HCT116 (cell line): ENCODE results near the gene MFRP. TPM values are rescaled to one million over a fixed set of nuclear protein-coding genes. Genes with fewer than 3 reads are reported as not detected.

ENCODE experiments used
- ATAC-seq: fragments of 200-7000 bp; cut with Tn5 transposase; 2 replicates; pipeline ENCODE4 v1.9.1; 2020; ENCODE audit warnings: mild to moderate bottlenecking, moderate library complexity
- BruUV-seq: library from RNA; stranded (reverse); fragments of 400-500 nt; replicated peaks from 2 replicates; lab custom pipeline; 2021; lab: Mats Ljungman, UMichigan
- CTCF ChIA-PET: fragments of 300-600 bp; sonication (Branson Sonifier 250); formaldehyde crosslinking; loops from one replicate; lab custom pipeline; 2021; ENCODE audit warnings: antibody characterized with exemption; lab: Charles Lee
- POLR2A ChIA-PET: fragments of 300-600, 350-600 bp; sonication (Branson Sonifier 250); formaldehyde crosslinking; loops from one replicate; lab custom pipeline; 2021; ENCODE audit warnings: antibody characterized with exemption; lab: Charles Lee
- RAD21 ChIA-PET, 2 experiments: fragments of 300-600 bp; sonication (Branson Sonifier 250); formaldehyde crosslinking; loops; one replicate each; lab custom pipeline; 2023; ENCODE audit warnings: low total read pairs in 2 of 2; ENCODE audit not compliant: uncharacterized antibody in 2 of 2, unreplicated experiment in 2 of 2, low non-redundant PET in 1 of 2; lab: Charles Lee
- DNase-seq: peaks from one replicate; pipeline ENCODE4 v3.0.0-alpha.2; 2010; ENCODE audit warnings: low read depth, low spot score
- H2AFZ ChIP-seq: fragments of 200-600 bp; shearing (Covaris generic), sonication (generic); 2 replicates; pipeline ENCODE4 v1.6.1; 2017; ENCODE audit warnings: low read depth, mixed run types, mixed read lengths, antibody characterized with exemption, low read length; ENCODE audit not compliant: poor library complexity, severe bottlenecking
- H3K27ac ChIP-seq: 2 replicates; pipeline ENCODE4 v1.5.1; 2012; ENCODE audit warnings: low read depth, low read length
- H3K27me3 ChIP-seq: fragments of 200-600 bp; sonication (generic); 2 replicates; pipeline ENCODE4 v1.6.1; 2016; ENCODE audit warnings: mixed run types, low read length, mixed read lengths; ENCODE audit not compliant: insufficient read depth
- H3K36me3 ChIP-seq, 2 experiments: fragments of 200-500 bp in 1 of 2; fragments of 200-600 bp in 1 of 2; sonication (Bioruptor generic) in 1 of 2; sonication (generic) in 1 of 2; 2 replicates each; pipeline versions ENCODE4 v1.5.1 to v1.6.1; 2014 to 2016; ENCODE audit warnings: low read length in 2 of 2, inconsistent platforms in 1 of 2, mixed read lengths in 1 of 2, mixed run types in 1 of 2; ENCODE audit not compliant: insufficient read depth in 2 of 2, control insufficient read depth in 1 of 2
- H3K4me1 ChIP-seq, 2 experiments: fragments of 200-600 bp in 1 of 2; sonication (generic) in 1 of 2; 2 replicates each; pipeline versions ENCODE4 v1.5.1 to v1.6.1; 2012 to 2017; ENCODE audit warnings: low read length in 2 of 2, inconsistent platforms in 1 of 2, mild to moderate bottlenecking in 1 of 2, mixed read lengths in 1 of 2, mixed run types in 1 of 2, moderate library complexity in 1 of 2; ENCODE audit not compliant: insufficient read depth in 2 of 2, control insufficient read depth in 1 of 2
- H3K4me2 ChIP-seq: fragments of 200-600 bp; sonication (generic); 2 replicates; pipeline ENCODE4 v1.6.1; 2017; ENCODE audit warnings: mixed run types, low read length, mixed read lengths
- H3K4me3 ChIP-seq, 2 experiments: fragments of 200-600 bp in 1 of 2; sonication (generic) in 1 of 2; replicated peaks in 1 of 2; 2 replicates each; pipeline ENCODE4 v1.5.1; 2011 to 2016; ENCODE audit warnings: low read length in 2 of 2, control low read depth in 1 of 2, low read depth in 1 of 2, mild to moderate bottlenecking in 1 of 2, mixed read lengths in 1 of 2, mixed run types in 1 of 2
- H3K79me2 ChIP-seq: fragments of 200-600 bp; sonication (generic); 2 replicates; pipeline ENCODE4 v1.6.1; 2017; ENCODE audit warnings: mild to moderate bottlenecking, mixed run types, low read length, moderate library complexity, mixed read lengths; ENCODE audit not compliant: insufficient read depth
- H3K9ac ChIP-seq: fragments of 200-600 bp; sonication (generic); 2 replicates; pipeline ENCODE4 v1.6.1; 2016; ENCODE audit warnings: low read length, mixed read lengths
- H3K9me2 ChIP-seq: fragments of 200-600 bp; sonication (generic), shearing (Covaris generic); 2 replicates; pipeline ENCODE4 v1.6.1; 2017; ENCODE audit warnings: mixed run types, mild to moderate bottlenecking, moderate library complexity; ENCODE audit not compliant: insufficient read depth
- H3K9me3 ChIP-seq, 2 experiments: fragments of 200-500 bp in 1 of 2; fragments of 200-600 bp in 1 of 2; sonication (Bioruptor generic) in 1 of 2; sonication (generic) in 1 of 2; 2 replicates each; pipeline ENCODE4 v1.6.1; 2014 to 2017; ENCODE audit warnings: low read length in 2 of 2, mixed read lengths in 2 of 2, inconsistent platforms in 1 of 2, low read depth in 1 of 2, mild to moderate bottlenecking in 1 of 2, mixed run types in 1 of 2, moderate library complexity in 1 of 2; ENCODE audit not compliant: control insufficient read depth in 1 of 2, insufficient read depth in 1 of 2
- H4K20me1 ChIP-seq: fragments of 200-600 bp; sonication (generic), shearing (Covaris generic); 2 replicates; pipeline ENCODE4 v1.6.1; 2017; ENCODE audit warnings: mixed run types, mild to moderate bottlenecking, moderate library complexity; ENCODE audit not compliant: insufficient read depth
- ELF1 ChIP-seq: IDR thresholded peaks from 2 replicates; pipeline ENCODE4 v1.6.1; 2012; ENCODE audit warnings: low read depth, borderline replicate concordance
- FOSL1 ChIP-seq: IDR thresholded peaks from 2 replicates; pipeline ENCODE4 v1.6.1; 2012; ENCODE audit warnings: low read depth
- POLR2A ChIP-seq: IDR thresholded peaks from 2 replicates; pipeline ENCODE4 v1.7.0; 2011; ENCODE audit warnings: borderline replicate concordance; ENCODE audit not compliant: insufficient read depth, insufficient read length; ENCODE audit errors: extremely low read depth
- RAD21 ChIP-seq: IDR thresholded peaks from 2 replicates; pipeline ENCODE4 v1.6.1; 2012; ENCODE audit warnings: low read depth, mild to moderate bottlenecking
- SIN3A ChIP-seq: IDR thresholded peaks from 2 replicates; pipeline ENCODE4 v1.6.1; 2012; ENCODE audit warnings: low read depth
- SRF ChIP-seq: IDR thresholded peaks from 2 replicates; pipeline ENCODE4 v1.6.1; 2012; ENCODE audit warnings: low read depth
- YY1 ChIP-seq: IDR thresholded peaks from 2 replicates; pipeline ENCODE4 v1.6.1; 2011; ENCODE audit warnings: low read length, low read depth, moderate library complexity, mild to moderate bottlenecking; ENCODE audit not compliant: insufficient replicate concordance; ENCODE audit errors: extremely low read depth
- ZBTB33 ChIP-seq: IDR thresholded peaks from 2 replicates; pipeline ENCODE4 v1.6.1; 2011; ENCODE audit warnings: mild to moderate bottlenecking, low read length, moderate library complexity; ENCODE audit not compliant: insufficient replicate concordance; ENCODE audit errors: extremely low read depth
- ZNF274 ChIP-seq: fragments of 200-500 bp; sonication (Bioruptor generic); IDR thresholded peaks from 2 replicates; pipeline ENCODE4 v1.6.1; 2014; ENCODE audit warnings: mild to moderate bottlenecking, low read depth, low read length, inconsistent platforms
- intact Hi-C: fragments of 100-400 bp; cut with micrococcal nuclease; formaldehyde crosslinking; loops from 2 replicates; pipeline ENCODE4 v1.10.0; 2022
- total RNA-seq: library from RNA; stranded (reverse); gene quantifications from one replicate; pipeline ENCODE4 v1.2.1, GENCODE V29; 2021; ENCODE audit not compliant: unreplicated experiment

The MFRP gene
- total RNA-seq, 1 experiment from 2014 or later = not detected

GRCh38 chr11:119319136-119319699 lies 27.3 kb downstream of the MFRP start:
- DNase-seq = no peak
- no peak overlapping the region for H3K4me2 ChIP-seq
- ChIA-PET POLR2A (no interaction called here), CTCF (interaction anchor here (0.9 to 1.2 kb wide), 2 partner anchors 21 to 37 kb away, joined by 3 read pairs; no protein-coding TSS in a partner anchor), RAD21 (no interaction called here)
- no peak overlapping the region for H3K27ac ChIP-seq
- no peaks in the 10 kb centered on the region for H4K20me1 ChIP-seq
- no peaks in the 10 kb centered on the region for H3K27me3 ChIP-seq
- intact Hi-C loops = no loop called here
- no peaks in the 10 kb centered on the region for H3K9me3 ChIP-seq
- H3K79me2 ChIP-seq = no peaks in the 10 kb centered on the region; the same call in 1 of the 2 replicates
- H3K9ac ChIP-seq = no peak overlapping the region
- TF ChIP-seq ELF1 (no peak), SIN3A (no peak), RAD21 (no peak), ZBTB33 (no peak), POLR2A (no peak), ZNF274 (no peak), FOSL1 (no peak), SRF (no peak), YY1 (no peak)
- BruUV-seq = no TSS peak
- H3K36me3 ChIP-seq = peaks cover 0 to 4% of the 10 kb centered on the region in 2 experiments; a peak in 1 of 4 replicates
- no peak overlapping the region for H3K4me3 ChIP-seq
- ATAC-seq = no peak
- no peak overlapping the region for H2AFZ ChIP-seq
- peaks cover 16 to 45% of the 10 kb centered on the region in 2 experiments for H3K4me1 ChIP-seq
- no peaks in the 10 kb centered on the region for H3K9me2 ChIP-seq
